GM12892 (cell line): ENCODE results near the gene PADI1.

Experiments used
- DNase-seq: peaks from one replicate; pipeline ENCODE4 v3.0.0; 2011; ENCODE audit not compliant: insufficient read length
- FAIRE-seq: peaks from 2 replicates; lab custom pipeline; 2011; peaks lifted over from hg19 to GRCh38; lab: Jason Lieb, UNC
- POLR2A ChIP-seq: IDR thresholded peaks from 2 replicates; pipeline ENCODE4 v1.6.1; 2011; ENCODE audit warnings: low read depth, low read length, control low read depth
- POLR2AphosphoS5 ChIP-seq: IDR thresholded peaks from 2 replicates; pipeline ENCODE4 v1.6.1; 2011; ENCODE audit warnings: low read depth, low read length, control low read depth
- TAF1 ChIP-seq: IDR thresholded peaks from 2 replicates; pipeline ENCODE4 v1.6.1; 2011; ENCODE audit warnings: low read depth, mild to moderate bottlenecking, control low read depth, low read length, borderline replicate concordance

The PADI1 gene

GRCh38 chr1:17213148-17213781 lies 8.3 kb downstream of the PADI1 start:
- no peak for FAIRE-seq

GRCh38 chr1:17213782-17214148 lies 8.8 kb downstream of the PADI1 start:
- no peak for FAIRE-seq

More at GRCh38 chr1:17213148-17213781, 8.3 kb downstream of the PADI1 start:
- TF ChIP-seq POLR2A, result no peak
- TF ChIP-seq TAF1, result no peak
- no peak for TF ChIP-seq POLR2AphosphoS5
- DNase-seq, result no peak

GRCh38 chr1:17214876-17215544 lies 10.1 kb downstream of the PADI1 start:
- FAIRE-seq (no peak), DNase-seq (no peak)
- TF ChIP-seq TAF1 (no peak), POLR2AphosphoS5 (no peak), POLR2A (no peak)

More at GRCh38 chr1:17213782-17214148, 8.8 kb downstream of the PADI1 start:
- DNase-seq, result no peak
- TF ChIP-seq TAF1 (no peak), POLR2A (no peak), POLR2AphosphoS5 (no peak)

- TF ChIP-seq POLR2AphosphoS5 (no peak), TAF1 (no peak), POLR2A (no peak)
- FAIRE-seq (no peak), DNase-seq (no peak)
Observed at GRCh38 chr1:17215545-17215890, 10.6 kb downstream of the PADI1 start.

GRCh38 chr1:17216078-17216477 lies 11.2 kb downstream of the PADI1 start:
- FAIRE-seq (no peak), DNase-seq (no peak)
- no peak for TF ChIP-seq POLR2AphosphoS5
- TF ChIP-seq TAF1, result no peak
- TF ChIP-seq POLR2A, result no peak

GRCh38 chr1:17217607-17218006 lies 12.7 kb downstream of the PADI1 start:
- TF ChIP-seq POLR2A (no peak), POLR2AphosphoS5 (no peak), TAF1 (no peak)
- FAIRE-seq (no peak), DNase-seq (no peak)

GRCh38 chr1:17218939-17219338 lies 14.0 kb downstream of the PADI1 start:
- DNase-seq, result no peak

GRCh38 chr1:17220287-17220686 lies 15.4 kb downstream of the PADI1 start:
- DNase-seq (no peak), FAIRE-seq (no peak)
- TF ChIP-seq POLR2A (no peak), POLR2AphosphoS5 (no peak), TAF1 (no peak)

More at GRCh38 chr1:17218939-17219338, 14.0 kb downstream of the PADI1 start:
- FAIRE-seq, result no peak
- no peak for TF ChIP-seq TAF1

- no peak for FAIRE-seq
- TF ChIP-seq POLR2AphosphoS5 (no peak), POLR2A (no peak), TAF1 (no peak)
Observed at GRCh38 chr1:17222557-17222956, 17.6 kb downstream of the PADI1 start.

GRCh38 chr1:17224434-17224833 lies 19.5 kb downstream of the PADI1 start:
- FAIRE-seq, result no peak
- DNase-seq, result no peak
- TF ChIP-seq POLR2AphosphoS5, result no peak
- no peak for TF ChIP-seq TAF1
- TF ChIP-seq POLR2A, result no peak

More at GRCh38 chr1:17222557-17222956, 17.6 kb downstream of the PADI1 start:
- DNase-seq, result no peak

GRCh38 chr1:17225140-17225539 lies 20.2 kb downstream of the PADI1 start:
- no peak for DNase-seq
- FAIRE-seq, result no peak
- TF ChIP-seq POLR2A, result no peak
- TF ChIP-seq POLR2AphosphoS5, result no peak
- no peak for TF ChIP-seq TAF1

GRCh38 chr1:17227358-17227915 lies 22.5 kb downstream of the PADI1 start:
- DNase-seq (no peak), FAIRE-seq (no peak)
- TF ChIP-seq TAF1 (no peak), POLR2A (no peak)
